KOPT-K1 (cell line): ENCODE measurements around the gene REEP3.

Experiments used
- H3K27ac ChIP-seq: fragments of 200-600 bp; sonication (generic); 2 replicates; pipeline ENCODE4 v1.5.1; 2016; ENCODE audit warnings: antibody characterized with exemption, mild to moderate bottlenecking, low read depth, low read length; ENCODE audit not compliant: poor library complexity, severe bottlenecking
- H3K36me3 ChIP-seq: fragments of 200-600 bp; sonication (generic); 2 replicates; pipeline ENCODE4 v1.5.1; 2017; ENCODE audit warnings: antibody characterized with exemption, mild to moderate bottlenecking, low read length, moderate library complexity; ENCODE audit not compliant: insufficient read depth
- H3K9me3 ChIP-seq: fragments of 200-600 bp; sonication (generic); 2 replicates; pipeline ENCODE4 v1.5.1; 2017; ENCODE audit warnings: antibody characterized with exemption, low read length, mild to moderate bottlenecking; ENCODE audit not compliant: insufficient read depth, poor library complexity, severe bottlenecking

Gene REEP3

DNA sequence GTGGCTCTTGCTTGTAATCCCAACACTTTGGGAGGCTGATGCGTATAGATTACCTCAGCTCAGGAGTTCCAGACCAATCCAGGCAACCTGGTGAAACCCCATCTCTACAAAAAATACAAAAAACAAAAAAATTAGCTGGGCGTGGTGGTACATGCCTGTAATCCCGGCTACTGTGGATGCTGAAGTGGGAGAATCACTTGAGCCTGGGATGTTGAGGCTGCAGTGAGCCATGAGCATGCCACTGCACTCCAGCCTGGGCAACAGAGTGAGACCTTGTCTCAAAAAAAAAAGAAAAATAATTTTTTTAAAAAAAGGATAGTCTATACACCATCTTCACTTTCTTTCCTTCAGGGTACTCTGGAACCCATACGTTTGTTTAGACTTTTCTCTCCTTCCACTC lies 6.2 kb downstream of the REEP3 start:
- Histone ChIP-seq H3K27ac (no peak overlapping the region), H3K9me3 (no peaks in the 10 kb centered on the region), H3K36me3 (no peaks in the 10 kb centered on the region)

DNA sequence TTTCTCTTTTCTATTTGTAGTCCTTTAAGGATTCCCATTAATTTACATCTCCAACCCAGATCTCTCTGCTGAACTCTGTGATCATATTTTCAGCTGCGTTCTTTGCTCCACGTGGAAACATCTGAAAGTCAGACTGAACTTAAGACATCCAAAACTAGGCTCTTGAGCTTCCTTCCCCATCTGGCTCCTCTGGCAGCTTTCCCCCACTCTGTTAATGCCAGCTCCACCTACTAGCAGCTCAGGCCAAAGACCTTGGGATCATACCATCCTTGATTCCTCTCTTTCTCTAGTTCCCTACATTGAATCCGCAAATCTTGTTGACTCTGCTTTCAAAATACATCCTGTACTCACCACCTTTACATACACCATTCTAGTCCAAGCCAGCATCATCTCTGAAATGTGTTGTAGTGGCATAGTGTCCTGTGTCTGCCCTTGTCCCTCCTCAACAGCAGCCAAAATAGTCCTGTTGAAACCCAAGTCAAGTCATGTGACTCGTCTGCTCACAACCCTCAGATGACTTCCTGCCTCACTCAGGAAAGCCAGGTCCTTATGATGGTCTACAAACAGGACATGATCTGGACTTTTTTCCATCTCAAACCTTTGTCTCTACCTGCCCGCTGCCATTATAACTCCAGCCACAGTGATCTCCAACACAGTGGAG lies 7.0 kb downstream of the REEP3 start:
- no peak overlapping the region for H3K27ac ChIP-seq
- H3K9me3 ChIP-seq = no peaks in the 10 kb centered on the region
- H3K36me3 ChIP-seq = no peaks in the 10 kb centered on the region

DNA sequence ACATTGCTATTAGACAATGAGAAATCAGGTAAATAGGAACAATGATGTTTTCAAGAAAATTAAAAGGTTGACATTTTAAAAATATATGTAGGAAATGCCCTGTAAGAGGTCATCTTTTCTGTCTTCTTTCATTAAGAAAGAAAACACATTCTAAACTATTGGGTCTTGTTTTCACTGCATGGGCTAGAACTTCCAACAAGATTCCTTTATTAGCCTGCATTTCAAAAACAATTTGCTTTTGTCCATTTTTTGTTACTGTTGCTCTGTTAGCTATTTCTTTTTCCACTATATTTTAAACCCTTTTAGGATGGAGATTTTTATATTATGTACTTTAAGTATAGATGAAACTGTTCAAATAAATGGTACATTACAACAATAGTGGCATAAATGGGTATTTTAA lies 9.2 kb downstream of the REEP3 start:
- Histone ChIP-seq H3K27ac (no peak overlapping the region), H3K36me3 (no peaks in the 10 kb centered on the region), H3K9me3 (no peaks in the 10 kb centered on the region)

DNA sequence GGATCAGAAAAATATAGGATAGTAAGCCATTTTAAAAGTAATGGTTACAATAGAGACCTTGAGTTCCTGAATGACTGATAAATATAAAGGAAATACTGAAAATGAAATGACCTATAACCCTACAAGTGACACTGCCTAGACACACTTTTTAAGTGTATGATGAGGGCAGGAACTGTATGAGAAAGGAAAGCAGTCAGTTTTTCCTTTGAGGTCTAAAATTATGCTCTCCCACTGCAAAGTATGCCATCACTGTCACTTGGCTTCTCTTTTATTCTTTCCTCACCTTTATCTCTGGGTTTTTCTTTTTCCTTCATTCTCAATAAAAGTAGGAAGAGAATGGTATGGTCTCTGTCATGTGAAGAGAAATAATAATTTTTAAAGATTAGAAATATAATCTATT lies 13.5 kb downstream of the REEP3 start:
- Histone ChIP-seq H3K36me3 (no peaks in the 10 kb centered on the region), H3K9me3 (no peaks in the 10 kb centered on the region), H3K27ac (no peak overlapping the region)

DNA sequence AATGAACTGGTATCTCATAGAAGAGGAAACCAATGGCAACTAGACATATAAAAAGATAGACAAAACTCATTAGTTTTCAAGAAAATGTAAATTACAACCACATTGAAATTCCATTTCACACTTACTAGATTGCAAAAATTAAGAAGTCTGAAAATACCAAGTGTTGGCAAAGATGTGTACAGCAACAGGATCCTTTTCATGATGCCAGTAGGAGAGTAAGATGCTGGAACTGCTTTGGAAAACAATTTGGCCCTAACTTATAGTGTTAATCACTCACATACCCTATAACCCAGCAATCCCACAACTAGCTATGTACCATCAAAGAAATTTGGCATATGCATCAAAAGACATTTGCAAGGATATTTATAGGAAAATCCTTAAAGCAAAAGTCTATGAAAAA lies 15.5 kb downstream of the REEP3 start:
- Histone ChIP-seq H3K9me3 (no peaks in the 10 kb centered on the region), H3K36me3 (no peaks in the 10 kb centered on the region), H3K27ac (no peak overlapping the region)

DNA sequence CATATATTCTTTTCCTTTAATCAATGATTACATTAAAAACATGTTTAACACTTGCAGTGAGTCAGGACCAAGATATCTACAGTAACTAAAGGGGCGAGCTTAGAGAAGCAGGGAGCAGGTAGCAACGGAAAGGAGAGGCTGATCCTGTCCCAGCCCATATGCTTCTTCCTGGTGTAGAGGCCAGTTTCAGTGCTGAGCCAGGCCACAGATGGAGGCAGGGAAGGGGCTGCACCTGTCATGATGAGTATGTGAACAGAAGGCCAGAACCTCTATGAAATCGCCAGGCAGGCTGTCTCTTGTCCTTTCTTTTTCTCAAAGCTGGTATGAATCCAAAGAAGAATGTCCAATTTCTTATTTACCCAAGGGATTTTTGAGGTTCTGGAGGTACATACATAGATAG lies 16.3 kb downstream of the REEP3 start:
- no peak overlapping the region for H3K27ac ChIP-seq
- no peaks in the 10 kb centered on the region for H3K36me3 ChIP-seq
- H3K9me3 ChIP-seq = no peaks in the 10 kb centered on the region

DNA sequence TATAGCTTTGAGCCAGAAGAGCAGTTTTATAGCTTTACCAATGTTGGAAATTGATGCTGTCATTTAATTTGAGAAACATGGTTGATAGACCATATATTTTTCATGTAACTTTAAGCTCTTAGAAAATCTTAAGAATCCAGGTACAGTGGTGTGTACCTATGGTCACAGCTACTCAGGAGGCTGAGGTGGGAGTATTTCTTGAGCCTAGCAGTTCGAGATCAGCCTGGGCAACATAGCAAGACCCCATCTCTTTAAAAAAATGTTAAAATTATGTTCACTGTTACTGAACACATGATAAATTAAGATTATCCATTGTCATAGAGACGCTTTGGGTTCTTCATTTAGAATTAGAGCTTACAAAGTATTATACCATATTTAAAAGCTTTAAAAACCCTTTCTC lies 18.2 kb downstream of the REEP3 start:
- Histone ChIP-seq H3K27ac (no peak overlapping the region), H3K9me3 (no peaks in the 10 kb centered on the region), H3K36me3 (no peaks in the 10 kb centered on the region)

DNA sequence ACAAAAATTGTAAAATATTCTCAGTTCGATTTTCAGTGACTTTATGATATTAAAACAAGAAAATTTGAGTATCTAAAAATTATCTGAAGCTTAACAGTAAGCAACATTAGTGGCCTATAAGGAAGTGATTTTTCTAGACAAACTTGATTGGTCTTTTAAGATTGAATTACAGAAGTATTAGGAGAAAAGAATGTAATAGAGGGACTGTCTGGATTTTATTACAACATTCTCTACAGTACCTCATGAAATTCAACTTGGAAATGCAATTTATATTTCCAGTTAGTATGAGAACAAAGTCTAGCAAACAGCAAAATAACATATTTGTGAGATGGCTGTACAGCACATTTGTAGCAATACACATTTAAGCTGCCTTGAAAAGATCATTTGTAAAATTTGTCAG lies 18.8 kb downstream of the REEP3 start:
- no peak overlapping the region for H3K27ac ChIP-seq
- H3K9me3 ChIP-seq = no peaks in the 10 kb centered on the region
- no peaks in the 10 kb centered on the region for H3K36me3 ChIP-seq

DNA sequence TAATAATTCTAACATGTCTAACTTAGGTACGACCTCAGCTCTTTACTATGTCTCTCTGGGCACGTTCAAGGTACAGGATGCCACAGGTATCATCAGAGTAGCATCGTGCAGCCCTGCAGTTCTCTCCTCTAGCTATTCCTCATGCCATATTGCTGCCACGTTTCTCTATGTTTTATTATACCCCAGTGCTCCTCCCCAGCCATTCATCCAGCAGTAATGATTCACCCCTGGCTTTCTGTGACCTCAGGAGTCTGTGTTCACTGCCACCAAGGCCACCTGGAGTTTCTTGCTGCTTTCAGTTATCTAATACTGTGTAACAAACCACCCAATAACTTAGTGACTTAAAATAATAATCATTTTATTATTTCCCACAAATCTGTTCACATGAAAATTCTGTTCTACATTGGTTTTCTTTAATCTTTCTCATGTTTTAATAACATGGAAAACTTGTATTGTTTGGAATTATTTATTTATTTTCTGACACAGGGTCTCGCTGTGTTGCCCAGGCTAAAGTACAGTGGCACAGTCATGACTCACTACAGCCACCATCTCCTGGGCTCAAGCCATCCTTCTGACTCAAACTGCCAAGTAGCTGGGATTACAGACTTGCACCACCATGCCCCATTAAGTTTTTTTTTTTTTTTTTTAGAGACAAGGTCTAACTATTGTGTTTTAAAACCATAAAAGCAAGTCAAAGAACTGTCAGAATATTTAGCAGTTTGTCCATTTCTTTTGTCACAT lies 21.8 kb downstream of the REEP3 start:
- Histone ChIP-seq H3K9me3 (no peaks in the 10 kb centered on the region), H3K27ac (no peak overlapping the region), H3K36me3 (no peaks in the 10 kb centered on the region)

DNA sequence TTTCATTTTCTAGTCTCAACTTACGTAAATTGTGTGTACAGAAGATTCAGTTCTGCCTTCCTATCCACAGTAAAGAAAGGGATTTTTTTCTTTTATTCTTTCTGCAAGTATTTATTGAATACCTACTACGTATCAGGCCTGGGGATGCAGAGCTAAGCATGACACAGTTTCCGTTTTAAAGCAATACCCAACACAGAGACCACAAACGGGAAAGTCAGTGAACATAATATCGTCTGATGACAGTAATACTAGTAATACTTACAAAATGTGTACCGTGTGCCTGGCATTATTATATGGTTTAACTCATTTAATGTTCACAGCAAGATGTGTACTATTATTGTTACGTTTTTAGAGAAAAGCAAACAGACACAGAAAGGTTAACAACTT lies 22.4 kb downstream of the REEP3 start:
- Histone ChIP-seq H3K36me3 (no peaks in the 10 kb centered on the region), H3K27ac (no peak overlapping the region), H3K9me3 (no peaks in the 10 kb centered on the region)

DNA sequence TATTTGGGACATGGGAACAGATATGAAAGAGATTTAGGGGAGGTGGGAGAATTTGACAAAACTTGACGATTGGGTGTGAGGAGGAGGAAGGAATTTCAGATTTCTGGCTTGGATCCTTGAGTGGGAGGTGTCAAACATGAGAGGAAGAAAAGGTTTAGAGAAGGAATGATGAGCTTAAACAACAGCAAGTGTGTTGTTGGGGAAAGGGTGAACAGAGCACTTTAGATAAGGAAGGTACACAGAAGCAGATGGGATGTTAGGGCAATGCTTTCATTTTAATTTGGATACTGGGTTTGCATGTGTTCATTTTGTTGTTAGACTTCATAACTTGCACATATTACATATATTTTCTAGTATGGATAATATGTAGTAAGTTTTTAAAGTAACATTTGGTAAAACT lies 23.2 kb downstream of the REEP3 start:
- no peak overlapping the region for H3K27ac ChIP-seq
- no peaks in the 10 kb centered on the region for H3K9me3 ChIP-seq
- no peaks in the 10 kb centered on the region for H3K36me3 ChIP-seq

DNA sequence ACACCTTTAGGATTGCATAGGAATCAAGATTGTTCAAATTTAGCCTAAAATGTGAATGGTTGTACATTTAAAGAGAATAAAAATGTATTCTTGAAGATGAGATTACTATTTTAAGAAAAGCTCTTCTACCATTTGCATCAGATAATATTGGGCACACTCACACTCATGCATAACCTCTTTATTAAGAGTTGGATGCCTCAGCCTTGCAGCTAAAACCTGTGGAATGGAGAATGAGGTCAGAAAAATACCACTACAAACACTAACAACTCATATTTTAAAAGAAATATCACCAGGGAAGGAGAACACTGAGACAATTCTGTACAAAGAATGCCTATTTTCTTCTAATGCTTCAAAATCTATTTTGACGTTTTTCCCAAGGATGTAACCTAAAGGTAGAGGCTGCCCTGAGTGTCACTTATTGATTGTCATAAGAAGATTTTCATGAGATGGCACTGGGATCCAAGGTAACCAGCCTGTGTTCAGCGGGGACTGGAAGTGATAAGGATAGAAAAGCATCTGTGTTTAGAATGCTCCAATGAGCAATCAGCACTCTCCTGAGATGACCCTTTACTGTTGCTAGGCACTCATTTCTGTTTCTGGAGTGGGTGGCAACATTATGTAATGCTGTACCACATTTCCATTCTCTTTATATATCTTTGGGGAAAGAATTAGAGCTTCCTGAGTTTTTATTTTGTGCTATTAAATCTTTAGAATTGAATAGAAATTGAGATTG lies 26.6 kb downstream of the REEP3 start:
- H3K36me3 ChIP-seq = no peaks in the 10 kb centered on the region
- H3K9me3 ChIP-seq = no peaks in the 10 kb centered on the region
- no peak overlapping the region for H3K27ac ChIP-seq

DNA sequence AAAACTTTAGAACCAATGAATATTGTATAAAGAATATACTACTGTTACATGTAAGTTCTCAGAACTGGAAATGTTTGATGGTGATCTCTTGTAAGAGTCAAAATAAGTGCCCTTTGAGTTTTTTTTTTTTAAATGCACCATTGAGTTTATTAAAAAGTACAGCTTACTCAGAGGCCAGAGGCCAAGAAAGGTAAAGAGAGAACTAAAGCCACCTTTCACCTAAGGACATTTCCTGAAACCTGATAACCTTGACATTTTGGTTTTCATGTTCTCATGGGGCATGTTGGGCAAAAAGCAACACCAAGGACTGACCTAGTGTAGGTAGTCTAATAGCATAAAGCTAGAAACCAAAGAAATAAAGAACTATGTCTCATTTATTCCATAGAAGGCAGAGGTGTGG lies 27.7 kb downstream of the REEP3 start:
- Histone ChIP-seq H3K27ac (no peak overlapping the region), H3K36me3 (no peaks in the 10 kb centered on the region), H3K9me3 (no peaks in the 10 kb centered on the region)

DNA sequence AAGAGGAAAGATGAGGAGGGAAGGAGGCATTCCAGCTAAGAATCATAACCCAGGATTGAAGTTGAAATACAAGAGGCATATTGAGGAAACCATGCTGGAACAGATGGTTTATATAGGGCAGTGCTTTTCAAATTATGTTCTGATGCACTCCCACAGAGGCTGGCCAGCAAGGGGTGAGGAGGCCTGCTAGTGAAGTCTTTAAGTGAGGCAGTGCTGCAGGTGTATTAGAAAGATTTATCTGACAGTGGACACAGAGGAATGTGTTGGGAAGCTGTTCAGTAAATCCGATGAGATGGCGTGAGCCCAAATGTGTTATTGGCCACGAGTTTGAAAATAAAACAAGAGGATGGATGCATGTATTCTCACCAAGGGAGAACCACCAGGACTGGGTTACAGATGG lies 28.6 kb downstream of the REEP3 start:
- H3K27ac ChIP-seq = no peak overlapping the region
- no peaks in the 10 kb centered on the region for H3K36me3 ChIP-seq
- no peaks in the 10 kb centered on the region for H3K9me3 ChIP-seq

DNA sequence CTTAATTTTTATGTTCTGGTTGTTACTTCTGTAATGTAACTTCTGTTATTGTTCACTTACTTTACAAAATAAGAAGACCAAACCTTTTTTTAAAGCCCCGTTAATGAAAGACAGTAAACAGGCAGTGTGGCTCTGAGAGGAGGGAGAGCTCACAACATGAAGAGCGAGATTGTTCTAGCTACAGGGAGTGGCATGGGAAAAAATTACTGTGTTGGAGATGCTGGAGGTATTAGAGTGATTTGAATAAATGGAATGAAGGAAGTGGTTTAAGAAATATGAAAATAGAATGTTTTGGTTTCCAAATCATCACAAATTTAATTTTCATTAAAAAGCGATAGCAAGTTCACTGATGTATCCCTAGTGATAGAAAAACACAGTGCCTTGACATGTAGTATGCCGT lies 31.8 kb downstream of the REEP3 start:
- H3K27ac ChIP-seq = no peak overlapping the region
- no peaks in the 10 kb centered on the region for H3K9me3 ChIP-seq
- no peaks in the 10 kb centered on the region for H3K36me3 ChIP-seq

DNA sequence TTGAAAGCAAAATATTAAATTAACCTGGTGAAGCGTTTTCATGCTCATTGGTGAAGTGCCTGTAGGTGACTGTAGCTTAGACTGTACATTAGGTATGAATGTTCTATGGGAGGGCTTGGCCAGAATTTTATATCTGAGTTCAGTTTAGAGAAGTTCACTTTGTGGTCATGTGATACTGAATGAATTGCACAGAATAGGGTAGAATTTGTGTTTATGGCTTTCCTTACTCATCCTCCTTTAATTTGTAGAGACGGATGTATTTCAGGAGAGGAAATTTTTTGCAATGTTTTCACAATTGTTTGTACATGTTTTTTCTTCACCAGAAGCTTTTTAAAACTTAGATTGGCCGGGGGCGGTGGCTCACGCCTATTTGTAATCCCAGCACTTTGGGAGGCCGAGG lies 32.3 kb downstream of the REEP3 start:
- H3K36me3 ChIP-seq = no peaks in the 10 kb centered on the region
- H3K9me3 ChIP-seq = no peaks in the 10 kb centered on the region
- no peak overlapping the region for H3K27ac ChIP-seq
